Measurements from ENCODE around the gene RAD18.

The RAD18 gene

DNA sequence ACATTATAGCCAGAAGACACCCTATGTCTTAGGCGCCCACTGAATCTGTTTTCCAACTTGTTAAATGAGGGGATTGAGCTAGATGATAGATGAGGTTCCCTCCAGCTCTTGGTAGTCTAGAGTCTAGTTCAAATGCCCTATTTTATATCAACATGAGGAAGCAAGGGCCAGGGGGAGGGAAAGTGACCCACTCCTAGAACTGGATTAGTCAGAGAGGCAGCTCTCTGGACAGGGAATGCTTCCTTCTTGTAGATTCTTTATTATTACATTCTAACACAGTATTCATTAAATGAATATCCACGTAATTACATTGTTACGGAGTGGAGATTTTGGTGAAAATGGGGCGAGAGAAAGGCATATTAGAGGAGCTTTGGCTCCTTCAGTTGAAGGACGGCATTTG lies 89.5 kb downstream of the RAD18 start:
- Histone ChIP-seq H3F3A (ENCODE audit: insufficient read depth, low read length) (no peaks in the 10 kb centered on the region), H3K36me3 (ENCODE audit: insufficient read depth, low read length) (peaks cover 19% of the 10 kb centered on the region), H4K20me1 (ENCODE audit: insufficient read depth, low read length) (no peaks in the 10 kb centered on the region), H2AFZ (ENCODE audit: low read length) (no peak overlapping the region), H3K9me3 (ENCODE audit: low read length) (no peaks in the 10 kb centered on the region), H3K79me2 (ENCODE audit: insufficient read depth, low read length) (no peaks in the 10 kb centered on the region), H3K4me1 (ENCODE audit: insufficient read depth, low read length, severe bottlenecking) (no peaks in the 10 kb centered on the region), H3K27ac (ENCODE audit: low read depth, low read length, poor library complexity, severe bottlenecking) (no peak overlapping the region), H3K9me2 (ENCODE audit: low read depth, low read length) (no peaks in the 10 kb centered on the region), H3K9ac (ENCODE audit: low read length) (no peak overlapping the region), H3K27me3 (ENCODE audit: insufficient read depth, low read length) (no peaks in the 10 kb centered on the region), H3K4me2 (ENCODE audit: low read length) (no peak overlapping the region), H3K4me3 (ENCODE audit: low read depth, low read length, poor library complexity, severe bottlenecking) (no peak overlapping the region)
- no peak for TF ChIP-seq EZH2 (IDR thresholded peaks at IDR 0.05; ENCODE audit: borderline replicate concordance, low read length)
- TF ChIP-seq, protein P1, sequence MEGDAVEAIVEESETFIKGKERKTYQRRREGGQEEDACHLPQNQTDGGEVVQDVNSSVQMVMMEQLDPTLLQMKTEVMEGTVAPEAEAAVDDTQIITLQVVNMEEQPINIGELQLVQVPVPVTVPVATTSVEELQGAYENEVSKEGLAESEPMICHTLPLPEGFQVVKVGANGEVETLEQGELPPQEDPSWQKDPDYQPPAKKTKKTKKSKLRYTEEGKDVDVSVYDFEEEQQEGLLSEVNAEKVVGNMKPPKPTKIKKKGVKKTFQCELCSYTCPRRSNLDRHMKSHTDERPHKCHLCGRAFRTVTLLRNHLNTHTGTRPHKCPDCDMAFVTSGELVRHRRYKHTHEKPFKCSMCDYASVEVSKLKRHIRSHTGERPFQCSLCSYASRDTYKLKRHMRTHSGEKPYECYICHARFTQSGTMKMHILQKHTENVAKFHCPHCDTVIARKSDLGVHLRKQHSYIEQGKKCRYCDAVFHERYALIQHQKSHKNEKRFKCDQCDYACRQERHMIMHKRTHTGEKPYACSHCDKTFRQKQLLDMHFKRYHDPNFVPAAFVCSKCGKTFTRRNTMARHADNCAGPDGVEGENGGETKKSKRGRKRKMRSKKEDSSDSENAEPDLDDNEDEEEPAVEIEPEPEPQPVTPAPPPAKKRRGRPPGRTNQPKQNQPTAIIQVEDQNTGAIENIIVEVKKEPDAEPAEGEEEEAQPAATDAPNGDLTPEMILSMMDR (IDR thresholded peaks at IDR 0.05; ENCODE audit: low read length), result no peak

DNA sequence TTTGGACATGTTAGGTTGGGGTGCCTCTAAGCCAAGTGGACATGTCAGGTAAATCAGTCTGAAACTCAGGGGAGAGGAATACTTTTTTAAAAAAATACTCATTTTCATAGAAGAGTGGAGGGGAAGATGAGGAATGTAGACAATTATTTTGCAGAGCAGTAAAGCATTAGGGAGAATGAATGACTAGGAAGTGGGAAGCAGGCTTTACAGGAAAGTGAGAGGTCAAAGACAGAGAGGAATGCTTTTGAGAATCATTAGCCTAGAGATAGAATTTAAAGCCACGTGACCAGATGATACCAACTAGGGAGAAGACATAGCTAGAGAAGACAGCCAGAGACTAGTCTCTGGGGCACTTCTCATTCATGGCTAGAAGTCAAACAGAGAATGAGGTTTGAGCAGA lies 91.0 kb downstream of the RAD18 start:
- Histone ChIP-seq H3K9ac (ENCODE audit: low read length) (no peak overlapping the region), H3K9me3 (ENCODE audit: low read length) (no peaks in the 10 kb centered on the region), H2AFZ (ENCODE audit: low read length) (no peak overlapping the region), H3K79me2 (ENCODE audit: insufficient read depth, low read length) (no peaks in the 10 kb centered on the region), H3K4me2 (ENCODE audit: low read length) (no peak overlapping the region), H3K4me1 (ENCODE audit: insufficient read depth, low read length, severe bottlenecking) (no peaks in the 10 kb centered on the region), H3K27ac (ENCODE audit: low read depth, low read length, poor library complexity, severe bottlenecking) (no peak overlapping the region), H3F3A (ENCODE audit: insufficient read depth, low read length) (no peaks in the 10 kb centered on the region), H3K36me3 (ENCODE audit: insufficient read depth, low read length) (peaks cover 16% of the 10 kb centered on the region), H3K9me2 (ENCODE audit: low read depth, low read length) (no peaks in the 10 kb centered on the region), H3K27me3 (ENCODE audit: insufficient read depth, low read length) (no peaks in the 10 kb centered on the region), H4K20me1 (ENCODE audit: insufficient read depth, low read length) (no peaks in the 10 kb centered on the region), H3K4me3 (ENCODE audit: low read depth, low read length, poor library complexity, severe bottlenecking) (no peak overlapping the region)
- TF ChIP-seq, protein P1 (IDR thresholded peaks at IDR 0.05; ENCODE audit: low read length), result no peak
- TF ChIP-seq EZH2 (IDR thresholded peaks at IDR 0.05; ENCODE audit: borderline replicate concordance, low read length), result no peak

DNA sequence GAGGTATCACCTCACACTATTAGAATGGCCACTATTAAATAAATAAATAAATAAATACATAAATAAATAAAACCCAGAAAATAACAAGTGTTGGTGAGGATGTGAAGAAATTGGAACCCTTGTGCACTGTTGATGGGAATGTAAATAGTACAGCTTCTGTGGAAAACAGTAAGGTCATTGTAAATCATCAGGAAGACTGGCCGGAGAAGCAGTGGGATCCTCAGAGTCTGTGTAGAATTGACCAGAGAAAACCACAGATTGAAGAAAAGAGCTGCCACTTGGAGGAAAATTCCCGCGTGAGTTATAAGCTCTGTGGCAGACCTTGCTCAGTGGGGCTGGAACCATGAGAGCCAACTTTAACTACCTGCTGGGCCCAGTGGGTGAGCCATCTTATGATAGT lies 92.0 kb downstream of the RAD18 start:
- H3K4me1 ChIP-seq (ENCODE audit: insufficient read depth, low read length, severe bottlenecking), result no peaks in the 10 kb centered on the region
- H3K9me3 ChIP-seq (ENCODE audit: low read length), result no peaks in the 10 kb centered on the region
- H3K36me3 ChIP-seq (ENCODE audit: insufficient read depth, low read length), result peaks cover 6% of the 10 kb centered on the region
- H3K9ac ChIP-seq (ENCODE audit: low read length), result no peak overlapping the region
- H2AFZ ChIP-seq (ENCODE audit: low read length), result no peak overlapping the region
- no peaks in the 10 kb centered on the region for H4K20me1 ChIP-seq (ENCODE audit: insufficient read depth, low read length)
- no peak overlapping the region for H3K4me3 ChIP-seq (ENCODE audit: low read depth, low read length, poor library complexity, severe bottlenecking)
- TF ChIP-seq EZH2 (IDR thresholded peaks at IDR 0.05; ENCODE audit: borderline replicate concordance, low read length), result no peak
- TF ChIP-seq, protein P1 (IDR thresholded peaks at IDR 0.05; ENCODE audit: low read length), result no peak
- H3K79me2 ChIP-seq (ENCODE audit: insufficient read depth, low read length), result no peaks in the 10 kb centered on the region
- no peaks in the 10 kb centered on the region for H3K27me3 ChIP-seq (ENCODE audit: insufficient read depth, low read length)
- no peaks in the 10 kb centered on the region for H3K9me2 ChIP-seq (ENCODE audit: low read depth, low read length)
- H3K27ac ChIP-seq (ENCODE audit: low read depth, low read length, poor library complexity, severe bottlenecking), result no peak overlapping the region
- H3F3A ChIP-seq (ENCODE audit: insufficient read depth, low read length), result no peaks in the 10 kb centered on the region
- no peak overlapping the region for H3K4me2 ChIP-seq (ENCODE audit: low read length)

All from OCI-LY1 (cell line).